Ammon's horn (tissue), 1 donor: Measurements from ENCODE around the gene TNNT3.

Experiments used
- DNase-seq: peaks from one replicate; pipeline ENCODE4 v3.0.0-alpha.2; 2016; ENCODE audit warnings: low spot score

TNNT3 gene

DNA sequence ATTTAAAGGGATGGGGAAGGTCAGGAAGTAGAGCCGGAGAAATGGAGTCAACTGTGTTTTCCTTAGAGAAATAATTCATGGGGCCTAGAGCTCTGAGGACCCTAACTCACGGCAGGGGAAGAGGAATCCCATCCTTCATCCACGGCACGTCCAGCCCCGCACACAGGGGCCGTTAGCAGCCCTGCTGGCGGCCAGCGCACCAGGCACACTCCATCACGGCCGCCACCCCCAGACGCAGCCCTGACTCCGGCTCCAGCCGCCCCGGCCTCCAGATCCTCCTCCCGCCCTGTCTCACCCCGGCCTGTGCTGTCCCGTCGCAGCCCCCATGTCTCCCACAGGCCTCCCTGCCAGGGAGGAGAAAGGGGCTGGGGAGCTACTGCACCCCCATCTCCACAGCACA is 38.9 kb downstream of the TNNT3 start:
- no peak for DNase-seq

- no peak for DNase-seq
Observed at GRCh38 chr11:1959786-1960185, 40.3 kb downstream of the TNNT3 start.

DNA sequence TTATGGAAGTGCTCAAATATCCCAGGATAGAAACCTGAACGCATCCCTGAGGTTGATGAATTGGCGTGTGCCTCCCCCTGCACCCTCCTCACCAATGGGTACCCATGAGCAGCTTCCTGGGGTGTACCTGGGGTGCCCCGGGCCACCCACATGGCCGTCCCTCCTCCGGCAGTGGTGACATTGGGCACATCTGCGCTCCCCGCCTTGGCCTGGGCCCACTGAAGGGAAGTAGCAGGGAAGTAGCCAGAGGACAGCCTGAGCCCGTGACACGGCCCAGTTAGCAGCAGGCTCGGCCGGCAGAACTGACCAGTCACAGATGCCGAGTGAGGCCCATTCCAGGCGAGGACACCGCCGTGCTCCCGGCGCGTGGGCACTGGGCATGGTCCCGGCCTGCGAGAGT is 44.4 kb downstream of the TNNT3 start:
- DNase-seq = no peak

DNA sequence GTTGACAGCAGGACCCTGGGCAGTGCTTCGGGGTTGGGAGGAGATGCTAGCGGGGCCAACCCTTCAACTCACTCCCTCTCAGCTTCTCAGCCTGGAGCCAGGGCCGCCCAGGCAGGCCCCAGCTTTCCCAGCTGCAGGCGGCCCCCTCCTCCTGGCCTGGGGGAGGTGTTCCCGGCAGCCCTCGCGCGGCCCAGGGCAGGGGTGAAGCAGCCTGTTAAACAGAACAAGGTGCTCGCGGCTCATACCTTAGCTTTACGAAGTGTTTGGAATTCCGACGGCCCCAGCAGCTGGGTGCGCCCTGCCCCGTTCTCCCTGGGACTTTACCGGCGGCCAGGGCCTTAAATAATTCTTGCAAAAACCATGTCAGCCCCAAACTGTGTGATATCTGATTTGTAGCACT is 44.8 kb downstream of the TNNT3 start:
- no peak for DNase-seq

GRCh38 chr11:1964955-1965354 is 45.5 kb downstream of the TNNT3 start:
- no peak for DNase-seq

GRCh38 chr11:1966531-1966930 is 47.0 kb downstream of the TNNT3 start:
- no peak for DNase-seq

- no peak for DNase-seq
Observed at GRCh38 chr11:1967641-1968225, 48.2 kb downstream of the TNNT3 start.

DNA sequence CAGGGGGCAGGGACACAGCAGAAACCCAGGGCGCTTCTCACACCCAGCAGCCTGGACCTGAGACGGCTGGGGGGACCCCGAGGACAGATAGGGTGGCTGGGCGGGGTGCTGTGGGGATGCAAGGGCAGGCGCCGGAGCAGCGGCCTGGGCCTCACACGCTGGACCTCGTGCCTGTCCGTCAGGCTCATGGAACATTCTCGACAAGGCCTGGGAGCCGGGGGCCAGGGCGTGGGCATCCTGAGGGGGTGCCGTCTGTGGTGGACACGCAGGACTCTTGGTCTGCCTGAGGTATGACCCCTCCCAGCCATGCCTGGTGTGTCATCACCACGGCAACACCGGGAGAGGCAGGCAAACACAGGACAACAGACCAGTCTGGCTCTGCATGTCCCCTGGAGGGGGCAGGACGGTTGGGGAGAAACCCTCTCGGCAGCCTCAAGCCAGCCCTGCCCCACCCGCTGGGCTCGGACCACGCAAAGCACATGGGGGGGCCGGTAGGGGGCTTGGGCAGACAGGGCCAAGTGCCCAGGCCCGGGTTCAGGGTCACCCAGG is 49.0 kb downstream of the TNNT3 start:
- no peak for DNase-seq

- DNase-seq = no peak
Observed at GRCh38 chr11:1969035-1969434, 49.5 kb downstream of the TNNT3 start.

GRCh38 chr11:1969776-1970175 is 50.3 kb downstream of the TNNT3 start:
- DNase-seq = no peak

GRCh38 chr11:1970956-1971355 is 51.5 kb downstream of the TNNT3 start:
- no peak for DNase-seq

- DNase-seq = no peak
Observed at GRCh38 chr11:1975185-1975584, 55.7 kb downstream of the TNNT3 start.

DNA sequence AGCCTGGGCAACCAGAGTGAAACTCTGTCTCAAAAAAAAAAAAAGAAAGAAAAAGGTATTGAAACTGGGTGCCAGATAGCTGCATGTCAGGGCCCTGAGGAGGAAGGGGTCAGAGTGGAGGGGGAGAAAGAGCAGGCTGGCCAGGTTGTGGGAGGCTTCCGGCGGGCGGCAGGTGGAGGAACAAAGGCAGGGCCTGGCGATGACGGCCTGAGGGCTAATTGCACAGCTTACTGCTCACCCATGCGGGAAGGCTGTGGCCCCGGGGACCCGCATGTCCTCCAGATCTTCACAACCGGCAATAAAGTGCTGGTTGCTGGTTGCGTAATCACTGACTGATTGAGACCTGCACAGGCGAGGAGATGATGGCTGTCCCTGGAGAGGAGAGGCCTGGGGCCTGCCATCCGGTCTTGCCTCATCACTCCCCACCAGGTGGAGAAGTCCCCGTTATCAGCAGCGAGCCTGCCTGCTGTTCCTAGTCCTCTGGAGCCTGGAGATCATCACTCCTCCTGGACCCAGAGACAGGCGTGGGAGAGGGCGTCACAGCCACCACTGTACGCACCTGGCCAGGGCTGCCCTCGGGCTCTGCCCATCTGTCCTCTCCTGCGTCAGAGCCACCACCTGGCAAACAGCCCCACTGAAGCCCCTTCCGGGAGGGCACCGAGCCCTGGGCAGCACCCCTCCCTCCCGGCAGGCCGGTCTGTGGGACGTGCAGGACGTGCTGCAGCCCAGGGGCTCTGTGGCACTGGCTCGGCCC is 59.4 kb downstream of the TNNT3 start:
- no peak for DNase-seq

GRCh38 chr11:1979607-1980006 is 60.1 kb downstream of the TNNT3 start:
- DNase-seq = no peak

GRCh38 chr11:1982873-1983600 is 63.5 kb downstream of the TNNT3 start:
- DNase-seq = no peak

GRCh38 chr11:1983601-1983961 is 64.1 kb downstream of the TNNT3 start:
- DNase-seq = no peak

- no peak for DNase-seq
Observed at GRCh38 chr11:1987024-1987423, 67.5 kb downstream of the TNNT3 start.

- DNase-seq = no peak
Observed at GRCh38 chr11:1988174-1988573, 68.7 kb downstream of the TNNT3 start.
